CD4-positive, alpha-beta T cell (primary cell): Measurements from ENCODE around the gene TMEM244. TPM values are rescaled to one million over a fixed set of nuclear protein-coding genes. Genes with fewer than 3 reads are reported as not detected.

Experiments
- ATAC-seq: fragments of 200-7000 bp; cut with Tn5 transposase; one replicate; pipeline ENCODE4 v1.10.0; 2022; ENCODE audit warnings: mild to moderate bottlenecking; ENCODE audit not compliant: poor library complexity
- CTCF ChIA-PET: fragments of 350-600 bp; sonication (Branson Sonifier 250); formaldehyde crosslinking; loops from one replicate; lab custom pipeline; 2021; ENCODE audit warnings: antibody characterized with exemption, inconsistent platforms; lab: Charles Lee
- POLR2A ChIA-PET: fragments of 350-600 bp; sonication (Branson Sonifier 250); formaldehyde crosslinking; loops from one replicate; lab custom pipeline; 2021; ENCODE audit warnings: antibody characterized with exemption, inconsistent platforms; lab: Charles Lee
- DNase-seq, 14 experiments: peaks; one replicate each; pipeline ENCODE4 v3.0.0-alpha.2; 2013 to 2020; ENCODE audit warnings: mixed read lengths in 2 of 14
- H3K27ac ChIP-seq, 2 donors: one replicate each; pipeline versions ENCODE4 v1.5.1 to v1.7.0; 2013; ENCODE audit warnings: low read length in 2 of 2, low read depth in 1 of 2, mild to moderate bottlenecking in 1 of 2
- H3K27me3 ChIP-seq, 2 experiments: 1 replicate in 1 of 2; 2 replicates in 1 of 2; pipeline versions ENCODE4 v1.6.1 to v1.7.0; 2013; ENCODE audit warnings: low read length in 2 of 2, control low read depth in 1 of 2, mild to moderate bottlenecking in 1 of 2, moderate library complexity in 1 of 2; ENCODE audit not compliant: insufficient read depth in 2 of 2, control insufficient read depth in 1 of 2
- H3K36me3 ChIP-seq: one replicate; pipeline ENCODE4 v1.6.1; 2013; ENCODE audit warnings: low read length, control low read depth; ENCODE audit not compliant: insufficient read depth
- H3K4me1 ChIP-seq: one replicate; pipeline ENCODE4 v1.6.1; 2013; ENCODE audit warnings: low read length, control low read depth; ENCODE audit not compliant: insufficient read depth
- H3K4me3 ChIP-seq: one replicate; pipeline ENCODE4 v1.5.1; 2013; ENCODE audit warnings: mild to moderate bottlenecking, low read length, moderate library complexity
- H3K9me3 ChIP-seq, 2 experiments: 1 replicate in 1 of 2; 2 replicates in 1 of 2; pipeline versions ENCODE4 v1.6.1 to v1.7.0; 2013; ENCODE audit warnings: low read length in 2 of 2, mild to moderate bottlenecking in 2 of 2, control low read depth in 1 of 2, moderate library complexity in 1 of 2; ENCODE audit not compliant: control insufficient read depth in 1 of 2, insufficient read depth in 1 of 2
- H3K27ac Mint-ChIP-seq: one replicate; pipeline ENCODE4 v1.8.0; 2020; ENCODE audit warnings: mixed read lengths
- H3K27me3 Mint-ChIP-seq: one replicate; pipeline ENCODE4 v1.8.0; 2021; ENCODE audit warnings: mixed read lengths
- H3K36me3 Mint-ChIP-seq: one replicate; pipeline ENCODE4 v1.8.0; 2021; ENCODE audit warnings: low read depth, mixed read lengths
- H3K4me1 Mint-ChIP-seq: one replicate; pipeline ENCODE4 v1.8.0; 2021; ENCODE audit warnings: low read depth, mixed read lengths
- H3K4me3 Mint-ChIP-seq: one replicate; pipeline ENCODE4 v1.8.0; 2020; ENCODE audit warnings: mild to moderate bottlenecking, mixed read lengths
- H3K9me3 Mint-ChIP-seq: one replicate; pipeline ENCODE4 v1.8.0; 2020; ENCODE audit warnings: mixed read lengths
- CTCF ChIP-seq: fragments of 200-600 bp; IDR thresholded peaks from one replicate; pipeline ENCODE4 v1.8.0; 2022; ENCODE audit warnings: antibody characterized with exemption, mild to moderate bottlenecking
- intact Hi-C, 2 experiments: fragments of 100-400 bp; cut with DNase I in 1 of 2; cut with micrococcal nuclease in 1 of 2; formaldehyde crosslinking; loops; one replicate each; pipeline versions ENCODE4 v1.15.1 to v1.9.0; 2023 to 2025; cut with DNase I, micrococcal nuclease
- total RNA-seq, 174 experiments: library from RNA in 2 of 174; stranded (reverse) in 2 of 174; gene quantifications; one replicate each; pipeline ENCODE4 v1.2.3 and lab custom pipeline; 2021 to 2026

The TMEM244 gene
- total RNA-seq, 2 experiments from 2014 or later, result not detected

- H3K27ac ChIP-seq, result no peak overlapping the region
- no peaks in the 10 kb centered on the region for H3K4me1 ChIP-seq
- intact Hi-C loops, result no loop called here
- Mint-ChIP-seq H3K9me3 (no peaks in the 10 kb centered on the region), H3K4me3 (no peak overlapping the region), H3K4me1 (no peaks in the 10 kb centered on the region), H3K36me3 (no peaks in the 10 kb centered on the region), H3K27me3 (no peaks in the 10 kb centered on the region), H3K27ac (no peak overlapping the region)
- no peak overlapping the region for H3K4me3 ChIP-seq
- no peak for ATAC-seq
- ChIA-PET CTCF (no interaction called here), POLR2A (no interaction called here)
- H3K36me3 ChIP-seq, result no peaks in the 10 kb centered on the region
- TF ChIP-seq CTCF, result no peak
- no peaks in the 10 kb centered on the region for H3K27me3 ChIP-seq
- no peak for DNase-seq
- H3K9me3 ChIP-seq, result no peaks in the 10 kb centered on the region
Observed at GRCh38 chr6:129867403-129867802, 6.3 kb upstream of the TMEM244 start.

GRCh38 chr6:129866688-129867087, 5.6 kb upstream of the TMEM244 start:
- Histone ChIP-seq H3K27ac (no peak overlapping the region), H3K4me1 (no peaks in the 10 kb centered on the region), H3K36me3 (no peaks in the 10 kb centered on the region), H3K27me3 (no peaks in the 10 kb centered on the region), H3K4me3 (no peak overlapping the region), H3K9me3 (no peaks in the 10 kb centered on the region)
- Mint-ChIP-seq H3K36me3 (no peaks in the 10 kb centered on the region), H3K27me3 (no peaks in the 10 kb centered on the region), H3K4me3 (no peak overlapping the region), H3K9me3 (no peaks in the 10 kb centered on the region), H3K4me1 (no peaks in the 10 kb centered on the region), H3K27ac (no peak overlapping the region)
- ChIA-PET POLR2A (no interaction called here), CTCF (no interaction called here)
- ATAC-seq (no peak), DNase-seq (no peak)
- intact Hi-C loops, result no loop called here
- no peak for TF ChIP-seq CTCF

- no peaks in the 10 kb centered on the region for H3K36me3 ChIP-seq
- Mint-ChIP-seq H3K27ac (no peak overlapping the region), H3K36me3 (no peaks in the 10 kb centered on the region), H3K27me3 (no peaks in the 10 kb centered on the region), H3K4me1 (peaks cover 2% of the 10 kb centered on the region), H3K9me3 (no peaks in the 10 kb centered on the region), H3K4me3 (no peak overlapping the region)
- H3K9me3 ChIP-seq, result no peaks in the 10 kb centered on the region
- no peaks in the 10 kb centered on the region for H3K4me1 ChIP-seq
- no peak for ATAC-seq
- intact Hi-C loops, result no loop called here
- no peaks in the 10 kb centered on the region for H3K27me3 ChIP-seq
- no peak for TF ChIP-seq CTCF
- ChIA-PET POLR2A (no interaction called here), CTCF (no interaction called here)
- no peak overlapping the region for H3K27ac ChIP-seq
- no peak for DNase-seq
- H3K4me3 ChIP-seq, result no peak overlapping the region
Observed at GRCh38 chr6:129866256-129866655, 5.1 kb upstream of the TMEM244 start.
